ENCODE data around the gene GOT1.

- TF ChIP-seq CTCF (conservative IDR thresholded peaks at IDR 0.05; ENCODE audit: low read depth in 2 of 2): no peak
- no peak for TF ChIP-seq JUNB (IDR thresholded peaks at IDR 0.05; ENCODE audit: unreplicated experiment)
- no peak for TF ChIP-seq POLR2AphosphoS5 (IDR thresholded peaks at IDR 0.05; ENCODE audit: low read depth)
These were observed 39.1 kb downstream of the GOT1 start for GRCh38 chr10:99391346-99391745.
